ENCODE data around the gene CTIF.

GRCh38 chr18:48662011-48662661 is 123.3 kb downstream of the CTIF start:
- TF ChIP-seq EZH2 (IDR thresholded peaks at IDR 0.05; ENCODE audit: borderline replicate concordance, insufficient read depth, low read length, poor library complexity, severe bottlenecking) (no peak), REST (IDR thresholded peaks at IDR 0.05; ENCODE audit: borderline replicate concordance) (no peak), CTCF (IDR thresholded peaks at IDR 0.05; ENCODE audit: poor library complexity, severe bottlenecking) (no peak), POLR2AphosphoS5 (IDR thresholded peaks at IDR 0.05) (no peak)

Measured in neural cell (in vitro differentiated cells).